GM13976 (cell line): Measurements from ENCODE around the gene KIAA1755.
"Not testable (repeated sequence)": the region's sequence is repeated elsewhere in the genome, so short reads cannot be mapped to it uniquely, and the experiment has no call there.

Source experiments
- DNase-seq: peaks from one replicate; pipeline ENCODE4 v3.0.0; 2012; ENCODE audit warnings: low spot score
- CTCF ChIP-seq: IDR thresholded peaks from 2 replicates; pipeline ENCODE4 v1.5.1; 2012; ENCODE audit warnings: borderline replicate concordance, mild to moderate bottlenecking; ENCODE audit not compliant: insufficient read depth; ENCODE audit errors: extremely low read depth, missing control alignments, control extremely low read depth
- in situ Hi-C: fragments of 300-500 bp; cut with MboI; formaldehyde crosslinking; loops from one replicate; pipeline ENCODE4 v1.12.0; 2022; ENCODE audit warnings: low sequenced_read_pairs, mixed read lengths, inconsistent platforms; ENCODE audit not compliant: unreplicated experiment

Gene KIAA1755

GRCh38 chr20:38256021-38256420 is 4.5 kb downstream of the KIAA1755 start:
- in situ Hi-C loops, result no loop called here
- DNase-seq, result no peak
- no peak for TF ChIP-seq CTCF

- DNase-seq, result no peak
- in situ Hi-C loops, result no loop called here
- no peak for TF ChIP-seq CTCF
Observed at GRCh38 chr20:38255393-38255792, 5.1 kb downstream of the KIAA1755 start.

- DNase-seq, in situ Hi-C loops: not testable (repeated sequence)
Observed at GRCh38 chr20:38254621-38255020, 5.9 kb downstream of the KIAA1755 start.

- no peak for DNase-seq
- no peak for TF ChIP-seq CTCF
- in situ Hi-C loops, result no loop called here
Observed at GRCh38 chr20:38253571-38253970, 7.0 kb downstream of the KIAA1755 start.

GRCh38 chr20:38252292-38253288 is 7.9 kb downstream of the KIAA1755 start:
- TF ChIP-seq CTCF, result no peak
- in situ Hi-C loops, result no loop called here
- DNase-seq, result no peak

GRCh38 chr20:38251441-38251840 is 9.1 kb downstream of the KIAA1755 start:
- DNase-seq, in situ Hi-C loops: not testable (repeated sequence)

GRCh38 chr20:38250609-38251008 is 9.9 kb downstream of the KIAA1755 start:
- no peak for DNase-seq

More at GRCh38 chr20:38250609-38251008, 9.9 kb downstream of the KIAA1755 start:
- no peak for TF ChIP-seq CTCF
- in situ Hi-C loops, result no loop called here
